Activated naive CD4-positive, alpha-beta T cell treated with Interleukin-2 at 50 U/mL for 16 hours (primary cell): Measurements from ENCODE around the gene ADAM8.
"Not testable (repeated sequence)": the region's sequence is repeated elsewhere in the genome, so short reads cannot be mapped to it uniquely, and the experiment has no call there.

Experiments
- DNase-seq: peaks from one replicate; pipeline ENCODE4 v3.0.0-alpha.2; 2020

The ADAM8 gene

GRCh38 chr10:133276435-133277201 is at the start of gene ADAM8:
TSS of gene ADAM8 (minus strand) at chr10:133276868. CDS start at chr10:133276817, 51 bp downstream.
- DNase-seq = peak; percentile 74

- DNase-seq = no peak
Observed at GRCh38 chr10:133326223-133326551, 49.5 kb upstream of the ADAM8 start.

- no peak for DNase-seq
Observed at GRCh38 chr10:133325440-133326222, 49.0 kb upstream of the ADAM8 start.

GRCh38 chr10:133324857-133325260 is 48.2 kb upstream of the ADAM8 start:
- DNase-seq = no peak

- DNase-seq = peak; percentile 63
Observed at GRCh38 chr10:133324198-133324792, 47.6 kb upstream of the ADAM8 start.

- DNase-seq = not testable (repeated sequence)
Observed at GRCh38 chr10:133322064-133322709, 45.5 kb upstream of the ADAM8 start.

GRCh38 chr10:133320852-133321422 is 44.3 kb upstream of the ADAM8 start:
- not testable (repeated sequence) for DNase-seq

- DNase-seq = peak; percentile 72
Observed at GRCh38 chr10:133318494-133319127, 41.9 kb upstream of the ADAM8 start.

GRCh38 chr10:133316732-133317131 is 40.1 kb upstream of the ADAM8 start:
- DNase-seq = no peak

GRCh38 chr10:133316266-133316665 is 39.6 kb upstream of the ADAM8 start:
- DNase-seq = no peak

- DNase-seq = no peak
Observed at GRCh38 chr10:133315847-133316246, 39.2 kb upstream of the ADAM8 start.

GRCh38 chr10:133314911-133315310 is 38.2 kb upstream of the ADAM8 start:
- DNase-seq = no peak

- DNase-seq = no peak
Observed at GRCh38 chr10:133313192-133313591, 36.5 kb upstream of the ADAM8 start.

- no peak for DNase-seq
Observed at GRCh38 chr10:133312769-133313145, 36.1 kb upstream of the ADAM8 start.

- no peak for DNase-seq
Observed at GRCh38 chr10:133312016-133312768, 35.5 kb upstream of the ADAM8 start.

- DNase-seq = no peak
Observed at GRCh38 chr10:133311570-133311969, 34.9 kb upstream of the ADAM8 start.

- DNase-seq = no peak
Observed at GRCh38 chr10:133310789-133311188, 34.1 kb upstream of the ADAM8 start.

GRCh38 chr10:133310399-133310755 is 33.7 kb upstream of the ADAM8 start:
- no peak for DNase-seq

GRCh38 chr10:133309720-133310398 is 33.2 kb upstream of the ADAM8 start:
- no peak for DNase-seq

- DNase-seq = peak; percentile 89
Observed at GRCh38 chr10:133309100-133309719, 32.5 kb upstream of the ADAM8 start.
